Parathyroid adenoma (tissue), 2 donors: ENCODE results near the gene ZNF280A.

Source experiments
- H2AFZ ChIP-seq: fragments of 300-600 bp; sonication (generic); one replicate; pipeline ENCODE4 v1.7.0; 2017; ENCODE audit warnings: antibody characterized with exemption, mild to moderate bottlenecking
- H3K27ac ChIP-seq: fragments of 300-600 bp; sonication (generic); one replicate; pipeline ENCODE4 v1.7.0; 2017
- H3K27me3 ChIP-seq: fragments of 300-600 bp; sonication (generic); one replicate; pipeline ENCODE4 v1.7.0; 2017; ENCODE audit warnings: low read length; ENCODE audit not compliant: control insufficient read depth, insufficient read depth
- H3K36me3 ChIP-seq: fragments of 300-600 bp; sonication (generic); one replicate; pipeline ENCODE4 v1.7.0; 2017; ENCODE audit warnings: low read length; ENCODE audit not compliant: control insufficient read depth, insufficient read depth
- H3K4me1 ChIP-seq: fragments of 300-600 bp; sonication (generic); one replicate; pipeline ENCODE4 v1.7.0; 2017; ENCODE audit warnings: control low read depth
- H3K4me2 ChIP-seq: fragments of 300-600 bp; sonication (generic); one replicate; pipeline ENCODE4 v1.7.0; 2017; ENCODE audit warnings: low read length
- H3K4me3 ChIP-seq: fragments of 300-600 bp; sonication (generic); one replicate; pipeline ENCODE4 v1.7.0; 2017; ENCODE audit warnings: low read depth, low read length
- H3K79me2 ChIP-seq: fragments of 300-600 bp; sonication (generic); one replicate; pipeline ENCODE4 v1.7.0; 2017; ENCODE audit warnings: control low read depth
- H3K9ac ChIP-seq: fragments of 300-600 bp; sonication (generic); one replicate; pipeline ENCODE4 v1.7.0; 2017; ENCODE audit warnings: mild to moderate bottlenecking
- H3K9me3 ChIP-seq: fragments of 300-600 bp; sonication (generic); one replicate; pipeline ENCODE4 v1.7.0; 2017; ENCODE audit warnings: low read length; ENCODE audit not compliant: control insufficient read depth
- CTCF ChIP-seq: fragments of 300-600 bp; sonication (generic); IDR thresholded peaks from one replicate; pipeline ENCODE4 v1.7.0; 2017; ENCODE audit warnings: antibody characterized with exemption, mild to moderate bottlenecking
- donor health status: primary hyperparathyroidism.

The ZNF280A gene

DNA sequence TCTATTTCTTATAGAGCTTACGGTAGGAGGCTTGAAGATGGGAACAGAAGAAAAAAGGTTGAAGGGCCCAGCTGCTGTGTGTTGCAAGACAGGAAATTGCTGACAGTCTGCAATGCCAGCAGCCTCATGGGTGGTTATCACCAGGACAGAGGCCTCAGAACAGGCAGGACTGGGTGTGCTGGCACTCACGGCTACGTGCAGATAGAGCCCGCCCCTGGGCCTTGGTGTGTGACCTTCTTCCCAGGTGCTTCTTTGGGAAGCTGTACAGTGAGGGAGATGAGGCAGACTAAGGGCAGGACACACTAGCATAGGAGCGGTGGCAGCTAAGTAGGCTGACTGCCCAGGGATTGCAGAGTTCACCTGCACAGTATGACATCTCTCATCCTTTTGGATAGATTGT is 26.4 kb upstream of the ZNF280A start:
- Histone ChIP-seq H3K9me3 (no peaks in the 10 kb centered on the region), H3K36me3 (no peaks in the 10 kb centered on the region), H2AFZ (no peak overlapping the region), H3K4me3 (no peak overlapping the region), H3K27me3 (no peaks in the 10 kb centered on the region), H3K9ac (no peak overlapping the region), H3K27ac (no peak overlapping the region), H3K4me2 (no peak overlapping the region), H3K4me1 (no peaks in the 10 kb centered on the region), H3K79me2 (no peaks in the 10 kb centered on the region)
- TF ChIP-seq CTCF, result no peak

- Histone ChIP-seq H3K4me3 (no peak overlapping the region), H3K4me2 (no peak overlapping the region), H2AFZ (no peak overlapping the region), H3K9ac (no peak overlapping the region), H3K36me3 (no peaks in the 10 kb centered on the region), H3K4me1 (no peaks in the 10 kb centered on the region), H3K79me2 (no peaks in the 10 kb centered on the region), H3K27ac (no peak overlapping the region), H3K27me3 (no peaks in the 10 kb centered on the region), H3K9me3 (no peaks in the 10 kb centered on the region)
- no peak for TF ChIP-seq CTCF
Observed at GRCh38 chr22:22545084-22545483, 25.0 kb upstream of the ZNF280A start.

- Histone ChIP-seq H3K79me2 (no peaks in the 10 kb centered on the region), H3K9ac (no peak overlapping the region), H3K27me3 (no peaks in the 10 kb centered on the region), H3K9me3 (no peaks in the 10 kb centered on the region), H3K27ac (no peak overlapping the region), H3K4me3 (no peak overlapping the region), H3K4me2 (no peak overlapping the region), H3K36me3 (no peaks in the 10 kb centered on the region), H2AFZ (no peak overlapping the region), H3K4me1 (no peaks in the 10 kb centered on the region)
- TF ChIP-seq CTCF, result no peak
Observed at GRCh38 chr22:22538226-22538989, 18.3 kb upstream of the ZNF280A start.

DNA sequence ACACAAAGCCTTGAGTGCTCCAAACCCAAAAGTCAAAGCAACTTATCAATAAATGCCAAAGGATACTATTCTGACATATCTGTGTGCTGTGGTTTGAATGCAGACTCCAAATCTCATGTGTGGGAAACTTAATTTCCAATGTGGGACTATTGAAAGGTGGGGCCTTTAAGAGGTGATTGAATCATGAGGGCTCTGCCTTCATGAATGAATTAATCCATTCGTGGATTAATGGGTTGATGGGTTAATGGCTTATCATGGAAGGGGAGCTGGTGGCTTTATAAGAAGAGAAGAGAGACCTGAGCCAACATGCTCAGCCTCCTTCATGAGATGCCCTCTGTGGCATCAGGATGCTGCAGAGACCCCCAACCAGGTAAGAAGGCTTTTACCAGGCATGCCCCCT is 16.8 kb upstream of the ZNF280A start:
- H2AFZ ChIP-seq, result no peak overlapping the region
- no peaks in the 10 kb centered on the region for H3K36me3 ChIP-seq
- no peak overlapping the region for H3K9ac ChIP-seq
- no peaks in the 10 kb centered on the region for H3K9me3 ChIP-seq
- H3K79me2 ChIP-seq, result no peaks in the 10 kb centered on the region
- H3K4me3 ChIP-seq, result no peak overlapping the region
- H3K4me1 ChIP-seq, result no peaks in the 10 kb centered on the region
- no peak for TF ChIP-seq CTCF
- no peak overlapping the region for H3K27ac ChIP-seq
- no peak overlapping the region for H3K4me2 ChIP-seq
- no peaks in the 10 kb centered on the region for H3K27me3 ChIP-seq

GRCh38 chr22:22536515-22536914 is 16.4 kb upstream of the ZNF280A start:
- H3K36me3 ChIP-seq, result no peaks in the 10 kb centered on the region
- H3K27me3 ChIP-seq, result no peaks in the 10 kb centered on the region
- TF ChIP-seq CTCF, result no peak
- H3K79me2 ChIP-seq, result no peaks in the 10 kb centered on the region
- no peaks in the 10 kb centered on the region for H3K4me1 ChIP-seq
- no peak overlapping the region for H3K4me2 ChIP-seq
- no peak overlapping the region for H3K27ac ChIP-seq
- no peak overlapping the region for H3K9ac ChIP-seq
- H2AFZ ChIP-seq, result no peak overlapping the region
- H3K9me3 ChIP-seq, result no peaks in the 10 kb centered on the region
- H3K4me3 ChIP-seq, result no peak overlapping the region
